ENCODE results near the gene OR11H6. TPM values are rescaled to one million over a fixed set of nuclear protein-coding genes. Genes with fewer than 3 reads are reported as not detected.
"Not testable (repeated sequence)": the region's sequence is repeated elsewhere in the genome, so short reads cannot be mapped to it uniquely, and the experiment has no call there.

OR11H6 gene
- total RNA-seq, 4 donors from 2014 or later: not detected

DNA sequence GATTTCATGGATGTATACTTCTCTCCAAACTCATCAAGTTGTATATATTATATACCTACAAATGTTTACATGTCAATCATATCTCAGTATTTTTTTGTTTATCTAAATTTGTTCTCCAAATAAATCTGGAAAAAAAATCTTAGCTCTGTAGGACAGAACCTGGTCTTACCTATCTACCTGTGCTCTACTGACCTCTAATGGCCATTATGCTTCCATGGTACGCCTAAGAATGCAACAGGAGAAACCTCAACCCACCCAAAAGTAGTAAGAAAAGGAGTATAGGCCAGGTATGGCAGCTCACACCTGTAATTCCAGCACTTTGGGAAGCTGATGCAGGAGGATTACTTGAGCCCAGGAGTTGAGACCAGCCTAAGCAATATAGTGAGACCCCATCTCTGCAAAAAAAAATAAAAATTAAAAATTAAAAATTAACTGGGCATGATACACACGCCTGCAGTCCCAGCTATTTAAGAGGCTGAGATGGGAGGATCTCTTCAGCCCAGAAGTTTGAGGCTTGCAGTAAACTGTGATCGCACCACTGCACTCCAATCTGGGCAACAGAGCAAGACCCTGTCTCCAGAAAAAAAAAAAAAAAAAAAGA is 24.2 kb downstream of the OR11H6 start:
- WGBS, 2 donors: 67% methylated on average over 3 of the region's 3 CpGs
- Histone ChIP-seq H3K9me3 (peaks cover 0 to 26% (median 3%) of the 10 kb centered on the region in 4 donors), H3K27ac (no peak overlapping the region), H3K27me3 (no peaks in the 10 kb centered on the region), H3K4me3 (no peak overlapping the region), H3K36me3 (no peaks in the 10 kb centered on the region), H3K4me1 (no peaks in the 10 kb centered on the region)
- no peak for DNase-seq (ENCODE audit: low spot score in 2 of 2)
- TF ChIP-seq, protein P1, sequence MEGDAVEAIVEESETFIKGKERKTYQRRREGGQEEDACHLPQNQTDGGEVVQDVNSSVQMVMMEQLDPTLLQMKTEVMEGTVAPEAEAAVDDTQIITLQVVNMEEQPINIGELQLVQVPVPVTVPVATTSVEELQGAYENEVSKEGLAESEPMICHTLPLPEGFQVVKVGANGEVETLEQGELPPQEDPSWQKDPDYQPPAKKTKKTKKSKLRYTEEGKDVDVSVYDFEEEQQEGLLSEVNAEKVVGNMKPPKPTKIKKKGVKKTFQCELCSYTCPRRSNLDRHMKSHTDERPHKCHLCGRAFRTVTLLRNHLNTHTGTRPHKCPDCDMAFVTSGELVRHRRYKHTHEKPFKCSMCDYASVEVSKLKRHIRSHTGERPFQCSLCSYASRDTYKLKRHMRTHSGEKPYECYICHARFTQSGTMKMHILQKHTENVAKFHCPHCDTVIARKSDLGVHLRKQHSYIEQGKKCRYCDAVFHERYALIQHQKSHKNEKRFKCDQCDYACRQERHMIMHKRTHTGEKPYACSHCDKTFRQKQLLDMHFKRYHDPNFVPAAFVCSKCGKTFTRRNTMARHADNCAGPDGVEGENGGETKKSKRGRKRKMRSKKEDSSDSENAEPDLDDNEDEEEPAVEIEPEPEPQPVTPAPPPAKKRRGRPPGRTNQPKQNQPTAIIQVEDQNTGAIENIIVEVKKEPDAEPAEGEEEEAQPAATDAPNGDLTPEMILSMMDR (IDR thresholded peaks at IDR 0.05): no peak
- no peak for TF ChIP-seq POLR2A (IDR thresholded peaks at IDR 0.05)
- no peak for TF ChIP-seq EP300 (IDR thresholded peaks at IDR 0.05)

GRCh38 chr14:20262642-20263128 is 39.2 kb downstream of the OR11H6 start:
- Histone ChIP-seq H3K27me3 (no peaks in the 10 kb centered on the region), H3K4me3 (no peak overlapping the region), H3K36me3 (peaks cover 0 to 3% (median 0%) of the 10 kb centered on the region in 3 donors), H3K4me1 (no peaks in the 10 kb centered on the region), H3K27ac (no peak overlapping the region), H3K9me3 (no peaks in the 10 kb centered on the region)
- no peak for TF ChIP-seq EP300 (IDR thresholded peaks at IDR 0.05)
- TF ChIP-seq, protein P1 (IDR thresholded peaks at IDR 0.05): no peak
- TF ChIP-seq POLR2A (IDR thresholded peaks at IDR 0.05): no peak
- DNase-seq (ENCODE audit: low spot score in 2 of 2): no peak
- WGBS, 2 donors: 26 to 31% methylated on average over 3 of the region's 3 CpGs

GRCh38 chr14:20264361-20264760 is 40.9 kb downstream of the OR11H6 start:
- H3K9me3 ChIP-seq; H3K27ac ChIP-seq; H3K4me1 ChIP-seq; DNase-seq (ENCODE audit: low spot score in 2 of 2); H3K27me3 ChIP-seq; H3K36me3 ChIP-seq; H3K4me3 ChIP-seq: not testable (repeated sequence)
- WGBS, 2 donors: 83 to 89% methylated on average over 5 of the region's 5 CpGs

DNA sequence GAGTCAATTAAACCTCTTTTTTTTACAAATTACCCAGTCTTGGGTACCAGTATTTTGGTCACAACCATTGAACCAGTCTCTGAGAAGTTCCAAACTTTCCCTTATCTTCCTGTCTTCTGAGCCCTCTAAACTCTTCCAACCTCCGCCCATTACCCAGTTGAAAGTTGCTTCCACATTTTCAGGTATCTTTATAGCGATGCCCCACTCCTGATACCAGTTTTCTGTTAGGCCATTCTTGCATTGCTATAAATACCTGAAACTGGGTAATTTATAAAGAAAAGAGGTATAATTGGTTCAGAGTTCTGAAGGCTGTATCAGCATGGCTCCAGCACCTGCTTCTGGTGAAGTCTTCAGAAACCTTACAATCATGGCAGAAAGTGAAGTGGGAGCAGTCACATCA is 50.6 kb downstream of the OR11H6 start:
- 98 to 100% methylated on average over 2 of the region's 2 CpGs for WGBS, 2 donors
- Histone ChIP-seq H3K9me3 (peaks cover 0 to 36% (median 0%) of the 10 kb centered on the region in 4 donors), H3K27ac (no peak overlapping the region), H3K36me3 (peaks cover 0 to 41% (median 0%) of the 10 kb centered on the region in 3 donors), H3K27me3 (no peaks in the 10 kb centered on the region), H3K4me1 (no peaks in the 10 kb centered on the region), H3K4me3 (no peak overlapping the region)
- DNase-seq (ENCODE audit: low spot score in 2 of 2): no peak
- TF ChIP-seq EP300 (IDR thresholded peaks at IDR 0.05) (no peak), POLR2A (IDR thresholded peaks at IDR 0.05) (no peak)
- TF ChIP-seq, protein P1 (IDR thresholded peaks at IDR 0.05): no peak

Small RNAs within 50 kb of the gene (small RNA-seq; reads per million reads assigned to genes)
- not detected for gene GTF2IP22

Other genes with a start within 250 kb of the OR11H6 start
- gene OR4K15, start 248.1 kb upstream of the OR11H6 start, total RNA-seq: not detected
- not detected for gene OR4Q2, start 221.5 kb upstream of the OR11H6 start, total RNA-seq
- gene OR4K14, start 204.4 kb upstream of the OR11H6 start, total RNA-seq: not detected
- not detected for gene OR4K13, start 187.7 kb upstream of the OR11H6 start, total RNA-seq
- gene OR4L1, start 163.7 kb upstream of the OR11H6 start, total RNA-seq: not detected
- not detected for gene OR4K17, start 113.0 kb upstream of the OR11H6 start, total RNA-seq
- gene OR4N5, start 84.9 kb upstream of the OR11H6 start, total RNA-seq: not detected
- not detected for gene OR11G2, start 32.8 kb upstream of the OR11H6 start, total RNA-seq
- not detected for gene OR11H7, start 5.3 kb downstream of the OR11H6 start, total RNA-seq
- not detected for gene OR11H4, start 15.6 kb downstream of the OR11H6 start, total RNA-seq
- 10 to 100 TPM in 3 of 4 donors, 1 to 10 TPM in 1; 8.1 to 12.8 (median 10.7) TPM for gene TTC5, start 82.2 kb downstream of the OR11H6 start, total RNA-seq
- gene CCNB1IP1, start 109.6 kb downstream of the OR11H6 start, total RNA-seq: 10 to 100 TPM; 46.5 to 68.4 (median 49.9) TPM
- gene PARP2, start 119.9 kb downstream of the OR11H6 start, total RNA-seq: 10 to 100 TPM; 12.2 to 17.7 (median 15.6) TPM
- gene TEP1, start 189.8 kb downstream of the OR11H6 start, total RNA-seq: 10 to 100 TPM; 30.3 to 50.0 (median 36.0) TPM
- 1 to 10 TPM; 1.2 to 4.5 (median 1.8) TPM for gene KLHL33, start 212.5 kb downstream of the OR11H6 start, total RNA-seq
- 100 to 1,000 TPM in 1 of 4 donors, 10 to 100 TPM in 3; 58.4 to 115 (median 70.6) TPM for gene OSGEP, start 231.1 kb downstream of the OR11H6 start, total RNA-seq
- 100 to 1,000 TPM; 125 to 134 (median 131) TPM for gene APEX1, start 231.5 kb downstream of the OR11H6 start, total RNA-seq
- gene PIP4P1, start 237.7 kb downstream of the OR11H6 start, total RNA-seq: 10 to 100 TPM; 11.8 to 29.7 (median 23.9) TPM
- gene PNP, start 245.7 kb downstream of the OR11H6 start, total RNA-seq: 10 to 100 TPM; 17.0 to 37.5 (median 27.6) TPM

Data from tibial nerve (tissue), 4 donors.